Activated T-cell treated with anti-CD3 and anti-CD28 coated beads, Interleukin-2, amount 50 U/mL, for 1 hour (primary cell): ENCODE data around the gene POTEJ.
"Not testable (repeated sequence)": the region's sequence is repeated elsewhere in the genome, so short reads cannot be mapped to it uniquely, and the experiment has no call there.

Source experiments
- DNase-seq: peaks from one replicate; pipeline ENCODE4 v3.0.0-alpha.2; 2020

POTEJ gene

DNA sequence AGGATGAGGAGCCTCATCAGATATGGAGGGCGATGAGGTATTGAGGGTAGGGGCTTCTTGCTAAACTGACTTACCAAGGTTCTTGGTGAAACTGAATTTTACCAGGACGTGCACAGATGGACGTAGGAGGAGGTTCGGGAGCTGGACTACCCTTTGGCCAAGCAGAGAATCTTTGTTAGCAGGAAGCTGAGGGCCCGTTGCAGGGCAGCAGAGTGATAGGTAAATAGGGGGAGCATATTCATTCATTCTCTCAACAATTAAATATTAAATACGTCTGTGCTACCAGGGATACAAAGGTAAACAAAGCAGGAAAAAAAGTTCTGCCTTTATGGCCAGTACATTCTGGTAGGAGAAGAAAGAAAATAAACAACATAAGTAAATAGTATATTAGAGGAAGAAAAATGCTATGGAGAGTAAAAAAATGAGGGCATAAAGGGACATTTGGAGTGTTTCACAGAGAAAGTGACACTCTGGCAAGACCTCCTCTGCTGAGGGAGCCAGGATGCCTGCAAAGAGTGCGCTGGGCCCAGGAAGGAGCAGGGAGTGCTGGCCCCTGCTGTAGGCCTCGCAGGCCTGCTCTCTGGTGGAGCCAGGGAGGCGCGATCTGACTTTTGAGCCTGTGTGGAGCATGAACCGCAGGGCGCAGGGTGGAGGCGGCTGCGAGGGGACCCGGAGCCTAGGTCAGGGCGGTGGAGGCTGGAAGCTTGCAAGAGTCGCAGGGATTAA is 2.8 kb upstream of the POTEJ start:
- DNase-seq: not testable (repeated sequence)

DNA sequence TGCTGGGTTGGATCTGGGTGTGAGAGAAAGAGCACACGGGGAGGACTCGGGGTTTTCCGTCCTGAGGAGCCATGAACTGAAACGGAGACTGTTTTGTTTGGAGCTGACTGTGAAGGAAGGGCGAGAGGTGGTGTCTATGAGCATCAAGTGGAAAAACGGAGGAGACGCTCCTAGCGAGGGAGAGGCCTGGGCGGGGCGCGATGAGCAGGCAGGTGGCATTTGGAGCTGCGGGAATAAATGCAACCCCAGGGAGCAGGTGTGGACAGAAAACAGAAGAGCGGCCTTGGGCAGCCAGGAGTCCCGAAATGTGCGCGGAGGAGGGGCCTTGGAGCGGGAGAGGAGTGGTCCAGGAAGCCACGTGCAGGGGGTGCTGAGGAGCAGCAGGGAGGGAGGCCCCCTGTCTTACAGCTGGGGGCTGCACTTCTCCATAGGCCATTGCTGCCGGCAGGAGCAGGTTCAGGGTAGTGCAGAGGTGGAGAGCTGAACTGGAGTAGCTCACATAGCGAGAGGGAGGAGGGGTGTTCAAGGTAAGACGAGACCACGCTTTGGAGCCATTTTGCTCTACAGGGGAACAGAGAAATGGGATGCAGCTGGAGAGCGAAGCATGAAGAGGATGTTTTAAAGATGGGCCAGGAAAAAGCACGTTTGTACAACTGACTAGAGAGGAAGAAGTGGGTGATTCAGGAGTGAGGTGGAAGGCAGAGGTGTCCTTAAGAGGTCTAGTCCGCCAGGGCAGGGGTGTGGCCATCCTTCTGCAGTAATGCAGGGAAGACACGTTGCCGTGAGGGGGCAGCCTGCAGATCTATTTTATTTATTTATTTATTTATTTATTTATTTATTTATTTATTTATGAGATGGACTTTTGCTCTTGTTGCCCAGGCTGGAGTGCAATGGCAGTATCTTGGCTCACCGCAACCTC is 2.0 kb upstream of the POTEJ start:
- DNase-seq: not testable (repeated sequence)

DNA sequence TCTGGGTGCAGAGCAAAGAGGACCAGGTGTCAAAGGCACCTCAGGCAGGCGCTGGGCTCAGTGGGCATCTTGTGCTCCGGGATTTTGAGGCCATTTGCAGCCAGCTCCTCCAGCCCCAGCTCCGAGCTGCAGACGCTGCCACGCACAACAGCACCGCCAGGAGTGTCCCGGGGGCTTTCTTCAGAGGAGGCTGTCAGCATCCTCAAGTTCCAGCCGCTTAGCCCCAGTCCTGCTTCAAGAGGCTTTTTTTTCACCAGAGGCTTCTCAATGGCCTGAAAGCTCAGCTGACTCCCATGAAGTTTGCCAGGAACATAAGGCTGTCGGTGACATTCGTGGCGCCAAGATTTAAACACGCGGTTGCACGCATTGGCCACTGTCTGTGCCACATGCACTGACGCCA is 754 bp upstream of the POTEJ start:
- not testable (repeated sequence) for DNase-seq

GRCh38 chr2:130628784-130629475 is 17.7 kb downstream of the POTEJ start:
- DNase-seq: not testable (repeated sequence)

- DNase-seq: not testable (repeated sequence)
Measured at GRCh38 chr2:130638973-130639372, 27.7 kb downstream of the POTEJ start.

DNA sequence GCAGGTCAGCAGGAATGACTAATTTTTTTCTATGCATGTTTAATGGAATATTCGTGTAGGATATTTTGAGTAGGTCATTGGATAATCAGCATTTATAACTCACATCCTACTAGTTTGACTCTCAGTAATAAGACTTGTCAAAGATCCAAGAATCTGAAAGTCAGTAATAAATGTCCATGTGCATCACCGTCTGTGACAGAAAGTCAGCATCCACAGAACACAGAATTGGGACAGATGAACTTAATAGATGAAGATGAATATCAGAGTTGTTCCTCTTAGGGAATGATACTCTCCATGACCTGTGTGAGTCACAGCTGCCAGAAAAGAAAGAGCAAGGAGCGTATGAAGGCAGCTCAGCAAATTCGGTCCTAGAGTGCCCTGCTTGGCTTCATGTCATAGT is 30.4 kb downstream of the POTEJ start:
- DNase-seq: not testable (repeated sequence)

DNA sequence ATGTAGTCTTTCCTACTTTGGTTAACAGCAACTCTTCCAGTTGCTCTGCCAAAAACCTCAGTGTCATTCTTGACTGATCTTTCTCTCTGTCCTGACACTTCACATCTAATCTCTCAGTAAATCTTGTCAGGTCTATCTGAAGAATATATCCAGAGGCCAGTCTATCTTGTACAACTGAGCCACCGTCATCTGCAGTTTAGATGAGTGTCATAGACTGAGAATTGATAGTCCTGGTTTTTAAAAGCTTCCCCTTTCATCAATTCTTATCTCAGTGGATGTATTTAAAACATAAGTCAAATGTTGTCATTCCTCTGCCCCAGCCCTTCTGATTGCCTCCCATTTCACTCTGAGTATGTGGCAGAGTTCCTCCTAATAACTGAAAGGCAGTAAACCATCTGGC is 38.0 kb downstream of the POTEJ start:
- not testable (repeated sequence) for DNase-seq

DNA sequence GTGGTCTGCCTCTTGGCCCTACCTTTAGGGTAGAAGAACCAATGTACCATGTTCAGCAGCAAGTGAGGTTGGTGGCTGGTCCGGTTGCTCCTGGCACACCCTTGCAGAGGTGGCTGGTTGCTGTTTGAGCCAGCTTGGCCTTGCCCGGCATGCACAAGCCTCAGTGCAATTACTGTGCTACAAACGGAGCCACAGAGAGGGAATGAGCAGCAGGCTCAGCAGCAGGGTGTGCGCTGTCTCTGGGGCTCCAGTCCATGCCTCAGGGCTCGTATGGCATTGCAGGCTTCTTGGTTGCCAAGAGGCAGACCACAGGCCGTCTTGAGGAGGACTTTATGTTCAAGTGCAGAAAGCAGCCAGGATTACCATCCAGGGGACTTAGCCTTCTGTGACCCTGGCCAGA is 53.3 kb downstream of the POTEJ start:
- not testable (repeated sequence) for DNase-seq

DNA sequence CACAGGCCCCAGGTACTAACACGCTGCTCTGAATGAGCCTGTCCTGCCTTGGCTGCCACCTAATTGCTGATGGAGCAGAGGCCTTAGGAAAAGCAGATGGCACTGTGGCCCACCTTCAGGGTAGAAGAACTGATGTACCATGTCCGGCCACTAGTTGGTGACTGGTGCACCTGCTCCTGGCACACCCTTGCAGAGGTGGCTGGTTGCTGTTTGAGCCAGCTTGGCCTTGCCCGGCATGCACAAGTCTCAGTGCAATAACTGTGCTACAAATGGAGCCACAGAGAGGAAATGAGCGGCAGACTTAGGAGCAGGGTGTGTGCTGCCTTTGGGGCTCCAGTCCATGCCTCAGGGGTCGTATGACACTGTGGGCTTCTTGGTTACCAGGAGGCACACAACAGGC is 54.4 kb downstream of the POTEJ start:
- DNase-seq: not testable (repeated sequence)

GRCh38 chr2:130667516-130667915 is 56.3 kb downstream of the POTEJ start:
- not testable (repeated sequence) for DNase-seq

DNA sequence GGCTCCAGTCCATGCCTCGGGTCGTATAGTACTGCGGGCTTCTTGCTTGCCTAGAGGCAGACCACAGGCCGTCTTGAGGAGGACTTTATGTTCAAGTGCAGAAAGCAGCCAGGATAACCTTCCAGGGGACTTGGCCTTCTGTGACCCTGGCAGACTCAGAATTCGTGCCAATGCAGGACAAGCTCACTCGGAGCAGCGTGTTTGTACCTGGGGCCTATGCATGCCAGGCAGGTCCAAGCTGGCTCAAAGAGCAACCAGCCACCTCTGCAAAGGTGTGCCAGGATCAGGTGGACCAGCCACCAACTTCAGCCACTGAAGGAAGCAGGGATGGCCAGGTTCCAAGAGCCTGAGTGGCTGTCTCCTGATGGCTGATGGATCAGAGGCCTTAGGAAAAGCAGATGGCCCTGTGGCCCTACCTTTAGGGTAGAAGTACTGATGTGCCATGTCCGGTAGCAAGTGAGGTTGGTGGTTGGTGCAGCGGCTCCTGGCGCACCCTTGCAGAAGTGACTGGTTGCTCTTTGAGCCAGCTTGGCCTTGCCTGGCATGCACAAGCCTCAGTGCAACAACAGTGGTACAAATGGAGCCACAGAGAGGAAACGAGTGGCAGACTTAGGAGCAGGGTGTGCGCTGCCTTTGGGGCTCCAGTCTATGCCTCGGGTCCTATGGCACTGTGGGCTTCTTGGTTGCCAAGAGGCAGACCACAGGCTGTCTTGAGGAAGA is 58.9 kb downstream of the POTEJ start:
- not testable (repeated sequence) for DNase-seq

DNA sequence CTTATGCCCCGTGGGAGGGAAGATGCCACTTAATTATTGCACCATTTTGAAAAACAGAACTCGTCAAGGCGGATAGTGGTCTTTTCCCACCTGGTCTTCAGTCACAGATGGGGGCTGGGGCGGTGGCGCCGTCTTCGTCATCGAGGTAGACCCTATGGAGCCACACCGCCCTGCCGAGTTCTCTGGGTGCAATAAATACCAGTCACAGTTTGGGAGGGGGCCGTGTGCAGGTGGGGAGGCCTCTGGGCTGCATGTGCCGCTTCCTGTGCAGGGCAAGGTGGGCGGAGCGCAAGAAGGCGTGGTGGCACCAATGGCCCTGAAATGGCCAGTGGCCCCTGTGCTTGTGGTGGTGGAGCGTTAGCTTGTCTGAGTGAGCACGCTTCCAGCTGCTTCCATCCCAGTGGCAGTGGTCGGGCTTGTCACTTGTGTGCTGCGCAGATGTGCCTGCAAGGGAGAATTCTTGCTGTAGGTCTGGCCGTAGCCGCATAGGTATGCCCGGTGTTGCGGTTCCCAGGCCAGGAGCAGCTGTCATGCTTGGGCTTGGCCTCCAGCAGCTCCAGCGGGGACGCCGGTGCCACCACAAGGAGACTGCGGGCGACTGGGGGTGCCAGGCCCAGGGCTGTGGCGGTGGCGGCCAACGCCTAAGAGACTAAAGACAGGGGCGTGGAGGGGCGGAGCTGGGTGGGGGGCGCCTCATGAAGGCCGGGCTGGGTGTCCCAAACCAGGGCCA is 81.0 kb downstream of the POTEJ start:
- not testable (repeated sequence) for DNase-seq

- DNase-seq: not testable (repeated sequence)
Measured at GRCh38 chr2:130693474-130693873, 82.2 kb downstream of the POTEJ start.

DNA sequence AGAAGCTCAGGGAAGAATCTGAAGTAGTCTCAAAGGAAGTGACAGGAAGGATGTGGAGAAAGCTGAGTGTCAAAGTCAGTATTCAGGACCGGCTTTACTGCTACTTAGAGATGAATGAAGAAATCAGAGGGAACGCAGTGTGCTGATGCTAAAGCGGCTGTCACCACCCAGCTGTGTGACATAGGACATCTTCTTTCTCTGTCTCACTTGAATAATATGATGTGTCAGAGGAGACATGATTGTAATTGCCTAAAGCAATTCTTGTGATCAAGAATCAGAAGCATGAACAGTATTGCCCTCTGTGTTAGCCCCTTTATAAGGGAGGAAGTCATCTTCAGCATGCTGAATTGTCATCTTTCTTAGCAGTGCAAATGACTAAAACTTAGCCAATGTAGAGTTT is 92.0 kb downstream of the POTEJ start:
- DNase-seq: not testable (repeated sequence)
